Omental fat pad (tissue), 4 donors: ENCODE results near the gene ANKRD33B. TPM values are rescaled to one million over a fixed set of nuclear protein-coding genes. Genes with fewer than 3 reads are reported as not detected.

Source experiments
- ATAC-seq: fragments of 150-250 bp; one replicate; pipeline ENCODE4 v1.9.1; 2016; ENCODE audit warnings: mild to moderate bottlenecking, moderate library complexity; ENCODE audit not compliant: low FRiP score
- DNase-seq: peaks from one replicate; pipeline ENCODE4 v3.0.0-alpha.2; 2019; ENCODE audit warnings: low spot score
- total RNA-seq, 4 donors: library from RNA; depleted of rRNA; stranded (reverse); fragments of >200 nt; gene quantifications; one replicate each; pipeline ENCODE4 v1.1.0, GENCODE V29; 2016
- TF ChIP-seq, protein P1 (sequence below), 3 donors: fragments of 450-650 bp; IDR thresholded peaks; one replicate each; pipeline ENCODE4 v1.5.1; 2016 to 2017; ENCODE audit warnings: antibody characterized with exemption in 3 of 3, mild to moderate bottlenecking in 3 of 3, moderate library complexity in 2 of 3

The ANKRD33B gene
- total RNA-seq, 4 donors from 2014 or later: 6.2 to 25.5 (median 8.1) TPM

DNA sequence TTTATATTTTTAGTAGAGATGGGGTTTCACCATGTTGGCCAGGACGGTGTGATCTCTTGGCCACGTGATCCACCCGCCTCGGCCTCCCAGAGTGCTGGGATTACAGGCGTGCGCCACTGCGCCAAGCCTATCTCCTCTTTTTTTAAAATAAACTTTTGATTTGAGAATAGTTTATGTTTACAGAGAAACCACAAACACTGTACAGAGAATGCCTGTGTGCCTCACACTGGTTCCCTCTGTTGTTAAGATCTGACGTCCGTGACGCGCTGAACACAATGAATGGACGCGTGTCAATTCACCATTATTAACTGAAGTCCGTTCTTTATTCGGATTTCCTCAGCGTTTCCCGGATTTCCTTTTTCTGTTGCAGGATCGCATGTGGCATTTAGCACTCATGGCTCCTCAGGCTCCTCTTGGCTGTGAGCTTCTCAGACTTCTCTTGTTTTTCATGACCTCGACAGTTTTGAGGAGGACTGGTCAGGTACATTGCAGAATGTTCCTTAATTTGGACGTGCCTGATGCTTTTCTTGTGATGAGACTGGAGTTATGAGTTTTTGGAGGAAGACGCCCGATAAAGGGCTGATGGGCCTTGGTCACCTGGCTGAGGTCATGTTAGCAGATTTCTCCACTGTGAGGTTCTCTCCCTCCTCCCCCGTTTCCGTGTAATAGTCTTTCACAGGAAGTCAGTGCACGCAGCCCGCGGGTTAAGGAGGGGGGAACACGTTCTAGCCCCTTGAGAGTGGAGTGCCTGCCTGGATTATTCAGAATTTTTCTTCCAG is 69.6 kb downstream of the ANKRD33B start:
- DNase-seq (no peak), ATAC-seq (no peak)
- TF ChIP-seq, protein P1, sequence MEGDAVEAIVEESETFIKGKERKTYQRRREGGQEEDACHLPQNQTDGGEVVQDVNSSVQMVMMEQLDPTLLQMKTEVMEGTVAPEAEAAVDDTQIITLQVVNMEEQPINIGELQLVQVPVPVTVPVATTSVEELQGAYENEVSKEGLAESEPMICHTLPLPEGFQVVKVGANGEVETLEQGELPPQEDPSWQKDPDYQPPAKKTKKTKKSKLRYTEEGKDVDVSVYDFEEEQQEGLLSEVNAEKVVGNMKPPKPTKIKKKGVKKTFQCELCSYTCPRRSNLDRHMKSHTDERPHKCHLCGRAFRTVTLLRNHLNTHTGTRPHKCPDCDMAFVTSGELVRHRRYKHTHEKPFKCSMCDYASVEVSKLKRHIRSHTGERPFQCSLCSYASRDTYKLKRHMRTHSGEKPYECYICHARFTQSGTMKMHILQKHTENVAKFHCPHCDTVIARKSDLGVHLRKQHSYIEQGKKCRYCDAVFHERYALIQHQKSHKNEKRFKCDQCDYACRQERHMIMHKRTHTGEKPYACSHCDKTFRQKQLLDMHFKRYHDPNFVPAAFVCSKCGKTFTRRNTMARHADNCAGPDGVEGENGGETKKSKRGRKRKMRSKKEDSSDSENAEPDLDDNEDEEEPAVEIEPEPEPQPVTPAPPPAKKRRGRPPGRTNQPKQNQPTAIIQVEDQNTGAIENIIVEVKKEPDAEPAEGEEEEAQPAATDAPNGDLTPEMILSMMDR (IDR thresholded peaks at IDR 0.05): no peak

- ATAC-seq: no peak
- TF ChIP-seq, protein P1 (IDR thresholded peaks at IDR 0.05): no peak
- DNase-seq: no peak
Observed at GRCh38 chr5:10634050-10634449, 70.2 kb downstream of the ANKRD33B start.

- DNase-seq: no peak
- TF ChIP-seq, protein P1 (IDR thresholded peaks at IDR 0.05): no peak
- ATAC-seq: no peak
Observed at GRCh38 chr5:10634562-10634961, 70.7 kb downstream of the ANKRD33B start.

GRCh38 chr5:10635257-10635866 is 71.5 kb downstream of the ANKRD33B start:
- TF ChIP-seq, protein P1 (IDR thresholded peaks at IDR 0.05): no peak
- no peak for DNase-seq
- peak; percentile 32 for ATAC-seq

DNA sequence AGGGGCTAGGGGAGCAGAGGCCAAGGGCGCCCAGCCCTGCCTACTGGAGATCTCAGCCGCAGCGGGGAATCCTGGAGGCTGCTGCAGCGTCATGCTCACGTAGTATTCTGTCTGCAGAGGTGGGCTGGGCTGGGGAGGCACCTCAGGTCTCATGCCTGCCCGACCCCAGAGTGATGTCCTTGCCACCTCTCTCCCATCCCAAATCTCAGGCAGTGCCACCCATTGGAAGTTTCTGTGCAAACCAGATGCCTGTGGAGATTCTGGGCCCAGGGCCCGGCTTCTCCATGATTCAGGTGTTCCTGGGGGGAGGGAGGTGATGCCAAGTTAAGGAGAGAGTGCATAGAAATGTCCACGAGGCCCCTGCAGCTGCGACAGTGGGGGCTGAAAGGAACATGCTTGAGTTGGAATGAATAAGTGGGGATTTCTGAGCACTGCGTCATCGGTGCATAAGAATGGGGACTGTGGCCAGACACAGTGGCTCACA is 72.0 kb downstream of the ANKRD33B start:
- DNase-seq (no peak), ATAC-seq (no peak)
- TF ChIP-seq, protein P1 (IDR thresholded peaks at IDR 0.05): no peak

DNA sequence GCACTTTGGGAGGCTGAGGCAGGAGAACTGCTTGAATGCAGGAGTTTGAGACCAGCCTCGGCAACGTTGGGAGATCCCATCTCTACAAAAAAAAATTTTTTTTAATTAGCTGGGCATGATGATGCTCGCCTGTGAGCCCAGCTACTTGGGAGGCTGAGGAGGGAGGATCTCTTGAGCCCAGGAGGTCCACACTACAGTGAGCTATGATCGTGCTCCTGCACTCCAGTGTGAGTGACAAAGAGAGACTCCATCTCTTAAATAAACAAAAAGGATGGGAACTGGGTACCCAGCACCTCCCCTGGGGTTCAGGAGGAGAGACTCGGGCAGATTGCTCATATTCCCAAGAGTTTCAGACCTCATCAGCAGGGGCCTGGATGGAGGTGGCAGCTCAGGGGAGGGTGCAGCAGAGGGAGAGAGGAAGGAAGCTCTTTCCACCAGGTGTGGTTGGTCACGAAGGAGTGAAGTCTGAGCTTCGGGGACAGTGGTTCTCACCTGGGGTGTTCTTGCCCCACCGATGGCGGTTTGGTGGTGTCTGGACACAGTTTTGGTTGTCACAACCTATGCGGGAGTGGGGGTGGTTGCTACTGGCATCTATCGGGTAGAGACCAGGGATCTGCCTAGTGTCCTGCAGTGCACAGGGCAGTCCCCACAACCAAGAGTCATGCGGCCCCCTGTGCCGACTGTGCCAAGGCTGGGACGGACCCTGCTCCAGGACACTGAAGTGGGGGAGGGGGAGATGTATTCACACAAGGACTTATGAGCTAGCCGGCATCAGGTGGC is 72.7 kb downstream of the ANKRD33B start:
- no peak for ATAC-seq
- no peak for DNase-seq
- TF ChIP-seq, protein P1 (IDR thresholded peaks at IDR 0.05): no peak
